GM23338 (cell line): Measurements from ENCODE around the gene EFHD2. TPM values are rescaled to one million over a fixed set of nuclear protein-coding genes. Genes with fewer than 3 reads are reported as not detected.

Source experiments
- ATAC-seq: fragments of 200-7000 bp; cut with Tn5 transposase; 3 replicates; pipeline ENCODE4 v1.9.1; 2020
- DNase-seq: peaks from one replicate; pipeline ENCODE4 v3.0.0-alpha.2; 2015; ENCODE audit warnings: low spot score
- H2AFZ ChIP-seq: fragments of 200-600 bp; sonication (generic); 2 replicates; pipeline ENCODE4 v1.8.0; 2016; ENCODE audit warnings: antibody characterized with exemption, mild to moderate bottlenecking, moderate library complexity
- H3F3A ChIP-seq: fragments of 200-600 bp; sonication (generic); replicated peaks from 2 replicates; pipeline ENCODE4 v1.8.0; 2017; ENCODE audit warnings: antibody characterized with exemption, mixed run types, low read depth
- H3K27ac ChIP-seq: fragments of 200-600 bp; sonication (generic); 2 replicates; pipeline ENCODE4 v1.6.1; 2016; ENCODE audit warnings: low read depth
- H3K27me3 ChIP-seq: fragments of 200-600 bp; sonication (generic); 2 replicates; pipeline ENCODE4 v1.8.0; 2016; ENCODE audit warnings: mild to moderate bottlenecking, mixed run types, moderate library complexity; ENCODE audit not compliant: insufficient read depth
- H3K36me3 ChIP-seq: fragments of 200-600 bp; sonication (generic); 2 replicates; pipeline ENCODE4 v1.8.0; 2016; ENCODE audit warnings: mild to moderate bottlenecking; ENCODE audit not compliant: insufficient read depth
- H3K4me1 ChIP-seq: fragments of 200-600 bp; sonication (generic); 2 replicates; pipeline ENCODE4 v1.8.0; 2016; ENCODE audit warnings: mild to moderate bottlenecking, moderate library complexity; ENCODE audit not compliant: insufficient read depth
- H3K4me2 ChIP-seq: fragments of 200-600 bp; sonication (generic); 2 replicates; pipeline ENCODE4 v1.7.1; 2017; ENCODE audit warnings: mixed run types
- H3K4me3 ChIP-seq: fragments of 200-600 bp; sonication (generic); 2 replicates; pipeline ENCODE4 v1.6.1; 2016; ENCODE audit warnings: mixed run types
- H3K79me2 ChIP-seq: fragments of 200-600 bp; sonication (generic); replicated peaks from 2 replicates; pipeline ENCODE4 v1.8.0; 2017; ENCODE audit warnings: mild to moderate bottlenecking; ENCODE audit not compliant: insufficient read depth
- H3K9me2 ChIP-seq: fragments of 200-600 bp; sonication (generic); 2 replicates; pipeline ENCODE4 v1.8.0; 2017; ENCODE audit not compliant: insufficient read depth
- H4K20me1 ChIP-seq: fragments of 200-600 bp; sonication (generic); replicated peaks from 2 replicates; pipeline ENCODE4 v1.8.0; 2017; ENCODE audit warnings: mild to moderate bottlenecking; ENCODE audit not compliant: insufficient read depth
- H3K27ac Mint-ChIP-seq: 2 replicates; pipeline ENCODE4 v1.8.0; 2020; ENCODE audit warnings: inconsistent platforms, mild to moderate bottlenecking, moderate library complexity, mixed read lengths
- H3K27me3 Mint-ChIP-seq: 3 replicates; pipeline ENCODE4 v1.8.0; 2022; ENCODE audit warnings: low read depth, mild to moderate bottlenecking, moderate library complexity, mixed read lengths, inconsistent platforms; ENCODE audit not compliant: insufficient read depth, poor library complexity
- H3K36me3 Mint-ChIP-seq: 3 replicates; pipeline ENCODE4 v1.8.0; 2021; ENCODE audit warnings: low read depth, mild to moderate bottlenecking, inconsistent platforms, moderate library complexity, mixed read lengths
- H3K4me1 Mint-ChIP-seq: 3 replicates; pipeline ENCODE4 v1.8.0; 2020; ENCODE audit warnings: mild to moderate bottlenecking, inconsistent platforms, mixed read lengths
- H3K4me3 Mint-ChIP-seq: 3 replicates; pipeline ENCODE4 v1.8.0; 2021; ENCODE audit warnings: moderate library complexity, mild to moderate bottlenecking, inconsistent platforms, mixed read lengths
- H3K9me3 Mint-ChIP-seq: 3 replicates; pipeline ENCODE4 v1.8.0; 2020; ENCODE audit warnings: moderate library complexity, mild to moderate bottlenecking, inconsistent platforms, mixed read lengths
- CREB1 ChIP-seq: fragments of 250-450 bp; sonication (Bioruptor Pico); IDR thresholded peaks from 2 replicates; pipeline ENCODE4 v1.5.0; 2020; ENCODE audit warnings: low read depth, mild to moderate bottlenecking, moderate library complexity
- EZH2phosphoT487 ChIP-seq: fragments of 200-600 bp; sonication (generic); IDR thresholded peaks from one replicate; pipeline ENCODE4 v1.8.1; 2018; ENCODE audit warnings: antibody characterized with exemption; ENCODE audit not compliant: unreplicated experiment
- NANOG ChIP-seq: IDR thresholded peaks from 2 replicates; pipeline ENCODE4 v1.6.1; 2016; ENCODE audit warnings: antibody characterized with exemption, borderline replicate concordance
- POLR2AphosphoS5 ChIP-seq: IDR thresholded peaks from 2 replicates; pipeline ENCODE4 v1.6.1; 2016; ENCODE audit warnings: antibody characterized with exemption, low read depth
- STAT1 ChIP-seq: IDR thresholded peaks from one replicate; pipeline ENCODE4 v1.6.1; 2016; ENCODE audit warnings: antibody characterized with exemption; ENCODE audit not compliant: unreplicated experiment
- ZNF114 ChIP-seq: fragments of 250-450 bp; sonication (Bioruptor Pico); IDR thresholded peaks from 2 replicates; pipeline ENCODE4 v1.5.0; 2020; ENCODE audit warnings: mild to moderate bottlenecking, moderate library complexity
- ZNF331 ChIP-seq: fragments of 250-450 bp; sonication (Bioruptor Pico); IDR thresholded peaks from 2 replicates; pipeline ENCODE4 v1.5.0; 2020; ENCODE audit warnings: low read depth, mild to moderate bottlenecking, moderate library complexity
- polyA plus RNA-seq: library from polyadenylated mRNA; unstranded; fragments of >200 nt; fragmentation: Nextera tagmentation; extraction: Ambion mirVana; gene quantifications from 2 replicates; pipeline ENCODE4 v1.2.1, GENCODE V29; 2016
- total RNA-seq: library from RNA; depleted of rRNA; stranded (reverse); fragments of >200 nt; shearing (Covaris generic); gene quantifications from 2 replicates; pipeline ENCODE4 v1.2.3, GENCODE V29; 2014
- TF ChIP-seq, protein P1 (sequence below): IDR thresholded peaks from 2 replicates; pipeline ENCODE4 v1.6.1; 2016; ENCODE audit warnings: antibody characterized with exemption
- TF ChIP-seq, protein P2 (sequence below): fragments of 250-450 bp; sonication (Bioruptor Pico); IDR thresholded peaks from 2 replicates; pipeline ENCODE4 v1.5.0; 2020; ENCODE audit warnings: mild to moderate bottlenecking, moderate library complexity
- TF ChIP-seq, protein P3 (sequence below), 2 experiments: fragments of 200-600 bp in 1 of 2; sonication (generic) in 1 of 2; conservative IDR thresholded peaks; 2 replicates each; pipeline versions ENCODE4 v1.5.1 to v1.6.1; 2016 to 2017; ENCODE audit warnings: antibody characterized with exemption in 2 of 2, low read depth in 2 of 2, mild to moderate bottlenecking in 2 of 2, moderate library complexity in 1 of 2
- TF ChIP-seq, protein P4 (sequence below): IDR thresholded peaks from one replicate; pipeline ENCODE4 v1.6.1; 2018; ENCODE audit warnings: antibody characterized with exemption; ENCODE audit not compliant: unreplicated experiment

The EFHD2 gene
- total and polyA plus RNA-seq, 2 experiments from 2014 or later: 22.8 to 23.7 TPM

DNA sequence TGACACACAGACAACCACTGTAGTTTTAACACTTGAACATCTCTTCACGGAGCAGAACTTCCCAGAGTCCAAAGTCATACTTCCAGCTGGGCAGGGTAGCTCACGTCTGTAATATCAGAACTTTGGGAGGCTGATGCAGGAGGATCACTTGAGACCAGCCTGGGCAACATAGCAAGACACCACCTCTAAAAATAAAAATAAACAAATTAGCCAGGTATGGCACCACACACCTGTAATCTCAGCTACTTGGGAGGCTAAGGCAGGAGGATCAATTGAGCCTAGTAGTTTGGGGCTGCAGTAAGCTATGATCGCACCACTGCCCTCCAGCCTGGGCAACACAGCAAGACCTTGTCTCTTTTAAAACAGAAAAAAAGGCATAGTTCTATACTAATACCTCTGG is 24.3 kb upstream of the EFHD2 start:
- Mint-ChIP-seq H3K9me3 (peaks cover 3% of the 10 kb centered on the region; the same call in 1 of the 3 replicates), H3K36me3 (0 out of 3 replicates have a peak, but pooled peaks cover 2% of the 10 kb centered on the region), H3K27ac (no peak overlapping the region), H3K4me3 (peak overlapping the region; percentile 65), H3K4me1 (peaks cover 56% of the 10 kb centered on the region), H3K27me3 (peaks cover 67% of the 10 kb centered on the region)
- no peak for TF ChIP-seq NANOG
- no peak for TF ChIP-seq ZNF114 (CRISPR knock-in tag)
- TF ChIP-seq POLR2AphosphoS5: no peak
- TF ChIP-seq STAT1: no peak
- TF ChIP-seq, protein P1, sequence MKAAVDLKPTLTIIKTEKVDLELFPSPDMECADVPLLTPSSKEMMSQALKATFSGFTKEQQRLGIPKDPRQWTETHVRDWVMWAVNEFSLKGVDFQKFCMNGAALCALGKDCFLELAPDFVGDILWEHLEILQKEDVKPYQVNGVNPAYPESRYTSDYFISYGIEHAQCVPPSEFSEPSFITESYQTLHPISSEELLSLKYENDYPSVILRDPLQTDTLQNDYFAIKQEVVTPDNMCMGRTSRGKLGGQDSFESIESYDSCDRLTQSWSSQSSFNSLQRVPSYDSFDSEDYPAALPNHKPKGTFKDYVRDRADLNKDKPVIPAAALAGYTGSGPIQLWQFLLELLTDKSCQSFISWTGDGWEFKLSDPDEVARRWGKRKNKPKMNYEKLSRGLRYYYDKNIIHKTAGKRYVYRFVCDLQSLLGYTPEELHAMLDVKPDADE: no peak
- TF ChIP-seq, protein P2, sequence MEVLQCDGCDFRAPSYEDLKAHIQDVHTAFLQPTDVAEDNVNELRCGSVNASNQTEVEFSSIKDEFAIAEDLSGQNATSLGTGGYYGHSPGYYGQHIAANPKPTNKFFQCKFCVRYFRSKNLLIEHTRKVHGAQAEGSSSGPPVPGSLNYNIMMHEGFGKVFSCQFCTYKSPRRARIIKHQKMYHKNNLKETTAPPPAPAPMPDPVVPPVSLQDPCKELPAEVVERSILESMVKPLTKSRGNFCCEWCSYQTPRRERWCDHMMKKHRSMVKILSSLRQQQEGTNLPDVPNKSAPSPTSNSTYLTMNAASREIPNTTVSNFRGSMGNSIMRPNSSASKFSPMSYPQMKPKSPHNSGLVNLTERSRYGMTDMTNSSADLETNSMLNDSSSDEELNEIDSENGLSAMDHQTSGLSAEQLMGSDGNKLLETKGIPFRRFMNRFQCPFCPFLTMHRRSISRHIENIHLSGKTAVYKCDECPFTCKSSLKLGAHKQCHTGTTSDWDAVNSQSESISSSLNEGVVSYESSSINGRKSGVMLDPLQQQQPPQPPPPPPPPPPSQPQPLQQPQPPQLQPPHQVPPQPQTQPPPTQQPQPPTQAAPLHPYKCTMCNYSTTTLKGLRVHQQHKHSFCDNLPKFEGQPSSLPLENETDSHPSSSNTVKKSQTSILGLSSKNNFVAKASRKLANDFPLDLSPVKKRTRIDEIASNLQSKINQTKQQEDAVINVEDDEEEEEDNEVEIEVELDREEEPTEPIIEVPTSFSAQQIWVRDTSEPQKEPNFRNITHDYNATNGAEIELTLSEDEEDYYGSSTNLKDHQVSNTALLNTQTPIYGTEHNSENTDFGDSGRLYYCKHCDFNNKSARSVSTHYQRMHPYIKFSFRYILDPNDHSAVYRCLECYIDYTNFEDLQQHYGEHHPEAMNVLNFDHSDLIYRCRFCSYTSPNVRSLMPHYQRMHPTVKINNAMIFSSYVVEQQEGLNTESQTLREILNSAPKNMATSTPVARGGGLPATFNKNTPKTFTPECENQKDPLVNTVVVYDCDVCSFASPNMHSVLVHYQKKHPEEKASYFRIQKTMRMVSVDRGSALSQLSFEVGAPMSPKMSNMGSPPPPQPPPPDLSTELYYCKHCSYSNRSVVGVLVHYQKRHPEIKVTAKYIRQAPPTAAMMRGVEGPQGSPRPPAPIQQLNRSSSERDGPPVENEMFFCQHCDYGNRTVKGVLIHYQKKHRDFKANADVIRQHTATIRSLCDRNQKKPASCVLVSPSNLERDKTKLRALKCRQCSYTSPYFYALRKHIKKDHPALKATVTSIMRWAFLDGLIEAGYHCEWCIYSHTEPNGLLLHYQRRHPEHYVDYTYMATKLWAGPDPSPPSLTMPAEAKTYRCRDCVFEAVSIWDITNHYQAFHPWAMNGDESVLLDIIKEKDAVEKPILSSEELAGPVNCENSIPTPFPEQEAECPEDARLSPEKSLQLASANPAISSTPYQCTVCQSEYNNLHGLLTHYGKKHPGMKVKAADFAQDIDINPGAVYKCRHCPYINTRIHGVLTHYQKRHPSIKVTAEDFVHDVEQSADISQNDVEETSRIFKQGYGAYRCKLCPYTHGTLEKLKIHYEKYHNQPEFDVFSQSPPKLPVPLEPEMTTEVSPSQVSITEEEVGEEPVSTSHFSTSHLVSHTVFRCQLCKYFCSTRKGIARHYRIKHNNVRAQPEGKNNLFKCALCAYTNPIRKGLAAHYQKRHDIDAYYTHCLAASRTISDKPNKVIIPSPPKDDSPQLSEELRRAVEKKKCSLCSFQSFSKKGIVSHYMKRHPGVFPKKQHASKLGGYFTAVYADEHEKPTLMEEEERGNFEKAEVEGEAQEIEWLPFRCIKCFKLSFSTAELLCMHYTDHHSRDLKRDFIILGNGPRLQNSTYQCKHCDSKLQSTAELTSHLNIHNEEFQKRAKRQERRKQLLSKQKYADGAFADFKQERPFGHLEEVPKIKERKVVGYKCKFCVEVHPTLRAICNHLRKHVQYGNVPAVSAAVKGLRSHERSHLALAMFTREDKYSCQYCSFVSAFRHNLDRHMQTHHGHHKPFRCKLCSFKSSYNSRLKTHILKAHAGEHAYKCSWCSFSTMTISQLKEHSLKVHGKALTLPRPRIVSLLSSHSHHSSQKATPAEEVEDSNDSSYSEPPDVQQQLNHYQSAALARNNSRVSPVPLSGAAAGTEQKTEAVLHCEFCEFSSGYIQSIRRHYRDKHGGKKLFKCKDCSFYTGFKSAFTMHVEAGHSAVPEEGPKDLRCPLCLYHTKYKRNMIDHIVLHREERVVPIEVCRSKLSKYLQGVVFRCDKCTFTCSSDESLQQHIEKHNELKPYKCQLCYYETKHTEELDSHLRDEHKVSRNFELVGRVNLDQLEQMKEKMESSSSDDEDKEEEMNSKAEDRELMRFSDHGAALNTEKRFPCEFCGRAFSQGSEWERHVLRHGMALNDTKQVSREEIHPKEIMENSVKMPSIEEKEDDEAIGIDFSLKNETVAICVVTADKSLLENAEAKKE (CRISPR knock-in tag): no peak
- no peak for TF ChIP-seq EZH2phosphoT487
- TF ChIP-seq CREB1 (CRISPR knock-in tag): no peak
- TF ChIP-seq ZNF331: no peak
- TF ChIP-seq, protein P3, sequence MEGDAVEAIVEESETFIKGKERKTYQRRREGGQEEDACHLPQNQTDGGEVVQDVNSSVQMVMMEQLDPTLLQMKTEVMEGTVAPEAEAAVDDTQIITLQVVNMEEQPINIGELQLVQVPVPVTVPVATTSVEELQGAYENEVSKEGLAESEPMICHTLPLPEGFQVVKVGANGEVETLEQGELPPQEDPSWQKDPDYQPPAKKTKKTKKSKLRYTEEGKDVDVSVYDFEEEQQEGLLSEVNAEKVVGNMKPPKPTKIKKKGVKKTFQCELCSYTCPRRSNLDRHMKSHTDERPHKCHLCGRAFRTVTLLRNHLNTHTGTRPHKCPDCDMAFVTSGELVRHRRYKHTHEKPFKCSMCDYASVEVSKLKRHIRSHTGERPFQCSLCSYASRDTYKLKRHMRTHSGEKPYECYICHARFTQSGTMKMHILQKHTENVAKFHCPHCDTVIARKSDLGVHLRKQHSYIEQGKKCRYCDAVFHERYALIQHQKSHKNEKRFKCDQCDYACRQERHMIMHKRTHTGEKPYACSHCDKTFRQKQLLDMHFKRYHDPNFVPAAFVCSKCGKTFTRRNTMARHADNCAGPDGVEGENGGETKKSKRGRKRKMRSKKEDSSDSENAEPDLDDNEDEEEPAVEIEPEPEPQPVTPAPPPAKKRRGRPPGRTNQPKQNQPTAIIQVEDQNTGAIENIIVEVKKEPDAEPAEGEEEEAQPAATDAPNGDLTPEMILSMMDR (conservative IDR thresholded peaks at IDR 0.05; ENCODE audit: low read depth in 2 of 2): no peak
- TF ChIP-seq, protein P4, sequence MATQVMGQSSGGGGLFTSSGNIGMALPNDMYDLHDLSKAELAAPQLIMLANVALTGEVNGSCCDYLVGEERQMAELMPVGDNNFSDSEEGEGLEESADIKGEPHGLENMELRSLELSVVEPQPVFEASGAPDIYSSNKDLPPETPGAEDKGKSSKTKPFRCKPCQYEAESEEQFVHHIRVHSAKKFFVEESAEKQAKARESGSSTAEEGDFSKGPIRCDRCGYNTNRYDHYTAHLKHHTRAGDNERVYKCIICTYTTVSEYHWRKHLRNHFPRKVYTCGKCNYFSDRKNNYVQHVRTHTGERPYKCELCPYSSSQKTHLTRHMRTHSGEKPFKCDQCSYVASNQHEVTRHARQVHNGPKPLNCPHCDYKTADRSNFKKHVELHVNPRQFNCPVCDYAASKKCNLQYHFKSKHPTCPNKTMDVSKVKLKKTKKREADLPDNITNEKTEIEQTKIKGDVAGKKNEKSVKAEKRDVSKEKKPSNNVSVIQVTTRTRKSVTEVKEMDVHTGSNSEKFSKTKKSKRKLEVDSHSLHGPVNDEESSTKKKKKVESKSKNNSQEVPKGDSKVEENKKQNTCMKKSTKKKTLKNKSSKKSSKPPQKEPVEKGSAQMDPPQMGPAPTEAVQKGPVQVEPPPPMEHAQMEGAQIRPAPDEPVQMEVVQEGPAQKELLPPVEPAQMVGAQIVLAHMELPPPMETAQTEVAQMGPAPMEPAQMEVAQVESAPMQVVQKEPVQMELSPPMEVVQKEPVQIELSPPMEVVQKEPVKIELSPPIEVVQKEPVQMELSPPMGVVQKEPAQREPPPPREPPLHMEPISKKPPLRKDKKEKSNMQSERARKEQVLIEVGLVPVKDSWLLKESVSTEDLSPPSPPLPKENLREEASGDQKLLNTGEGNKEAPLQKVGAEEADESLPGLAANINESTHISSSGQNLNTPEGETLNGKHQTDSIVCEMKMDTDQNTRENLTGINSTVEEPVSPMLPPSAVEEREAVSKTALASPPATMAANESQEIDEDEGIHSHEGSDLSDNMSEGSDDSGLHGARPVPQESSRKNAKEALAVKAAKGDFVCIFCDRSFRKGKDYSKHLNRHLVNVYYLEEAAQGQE: no peak
- Histone ChIP-seq H4K20me1 (no peaks in the 10 kb centered on the region), H3K9me2 (no peaks in the 10 kb centered on the region), H3K4me3 (peak overlapping the region; percentile 39; the same call in 1 of the 2 replicates), H3K79me2 (no peaks in the 10 kb centered on the region), H2AFZ (no peak overlapping the region), H3K36me3 (no peaks in the 10 kb centered on the region), H3K4me2 (peak overlapping the region; percentile 71), H3F3A (peaks cover 22% of the 10 kb centered on the region; the same call in 1 of the 2 replicates), H3K27ac (no peak overlapping the region), H3K27me3 (peaks cover 67% of the 10 kb centered on the region), H3K4me1 (peaks cover 34% of the 10 kb centered on the region)
- ATAC-seq (no peak), DNase-seq (no peak)
